ENCODE data around the gene PTP4A1.

The PTP4A1 gene

GRCh38 chr6:63537201-63537958 is 34.9 kb upstream of the PTP4A1 start:
- no peaks in the 10 kb centered on the region for H3K9me3 ChIP-seq (ENCODE audit: control insufficient read depth, insufficient read depth, low read length)
- H3K4me1 ChIP-seq (ENCODE audit: control insufficient read depth, insufficient read depth, low read length): no peaks in the 10 kb centered on the region
- H3K36me3 ChIP-seq (ENCODE audit: control insufficient read depth, insufficient read depth, low read length): no peaks in the 10 kb centered on the region
- no peak overlapping the region for H3K9ac ChIP-seq (ENCODE audit: low read depth, low read length)
- no peak overlapping the region for H3K4me3 ChIP-seq (ENCODE audit: low read depth, low read length)
- peaks cover 13% of the 10 kb centered on the region for H3K27me3 ChIP-seq (ENCODE audit: control insufficient read depth, insufficient read depth, low read length)

- Histone ChIP-seq H3K27me3 (ENCODE audit: control insufficient read depth, insufficient read depth, low read length) (peaks cover 13% of the 10 kb centered on the region), H3K9me3 (ENCODE audit: control insufficient read depth, insufficient read depth, low read length) (no peaks in the 10 kb centered on the region), H3K36me3 (ENCODE audit: control insufficient read depth, insufficient read depth, low read length) (no peaks in the 10 kb centered on the region), H3K9ac (ENCODE audit: low read depth, low read length) (no peak overlapping the region), H3K4me3 (ENCODE audit: low read depth, low read length) (no peak overlapping the region), H3K4me1 (ENCODE audit: control insufficient read depth, insufficient read depth, low read length) (no peaks in the 10 kb centered on the region)
These were observed 34.4 kb upstream of the PTP4A1 start for GRCh38 chr6:63537959-63538300.

- Histone ChIP-seq H3K4me1 (ENCODE audit: control insufficient read depth, insufficient read depth, low read length) (no peaks in the 10 kb centered on the region), H3K27me3 (ENCODE audit: control insufficient read depth, insufficient read depth, low read length) (peaks cover 13% of the 10 kb centered on the region), H3K4me3 (ENCODE audit: low read depth, low read length) (no peak overlapping the region)
These were observed 33.7 kb upstream of the PTP4A1 start for GRCh38 chr6:63538550-63538949.

GRCh38 chr6:63543001-63543400 is 29.3 kb upstream of the PTP4A1 start:
- Histone ChIP-seq H3K9me3 (ENCODE audit: control insufficient read depth, insufficient read depth, low read length) (no peaks in the 10 kb centered on the region), H3K36me3 (ENCODE audit: control insufficient read depth, insufficient read depth, low read length) (no peaks in the 10 kb centered on the region), H3K27me3 (ENCODE audit: control insufficient read depth, insufficient read depth, low read length) (peaks cover 11% of the 10 kb centered on the region), H3K4me1 (ENCODE audit: control insufficient read depth, insufficient read depth, low read length) (no peaks in the 10 kb centered on the region), H3K9ac (ENCODE audit: low read depth, low read length) (no peak overlapping the region), H3K4me3 (ENCODE audit: low read depth, low read length) (no peak overlapping the region)

More at GRCh38 chr6:63538550-63538949, 33.7 kb upstream of the PTP4A1 start:
- Histone ChIP-seq H3K9ac (ENCODE audit: low read depth, low read length) (no peak overlapping the region), H3K36me3 (ENCODE audit: control insufficient read depth, insufficient read depth, low read length) (no peaks in the 10 kb centered on the region), H3K9me3 (ENCODE audit: control insufficient read depth, insufficient read depth, low read length) (no peaks in the 10 kb centered on the region)

- no peaks in the 10 kb centered on the region for H3K36me3 ChIP-seq (ENCODE audit: control insufficient read depth, insufficient read depth, low read length)
- H3K4me3 ChIP-seq (ENCODE audit: low read depth, low read length): no peak overlapping the region
- no peaks in the 10 kb centered on the region for H3K4me1 ChIP-seq (ENCODE audit: control insufficient read depth, insufficient read depth, low read length)
- no peak overlapping the region for H3K9ac ChIP-seq (ENCODE audit: low read depth, low read length)
- H3K27me3 ChIP-seq (ENCODE audit: control insufficient read depth, insufficient read depth, low read length): peaks cover 7% of the 10 kb centered on the region
- H3K9me3 ChIP-seq (ENCODE audit: control insufficient read depth, insufficient read depth, low read length): no peaks in the 10 kb centered on the region
These were observed 28.3 kb upstream of the PTP4A1 start for GRCh38 chr6:63543982-63544381.

- no peak overlapping the region for H3K9ac ChIP-seq (ENCODE audit: low read depth, low read length)
- no peaks in the 10 kb centered on the region for H3K36me3 ChIP-seq (ENCODE audit: control insufficient read depth, insufficient read depth, low read length)
- no peaks in the 10 kb centered on the region for H3K27me3 ChIP-seq (ENCODE audit: control insufficient read depth, insufficient read depth, low read length)
- H3K4me1 ChIP-seq (ENCODE audit: control insufficient read depth, insufficient read depth, low read length): no peaks in the 10 kb centered on the region
- no peaks in the 10 kb centered on the region for H3K9me3 ChIP-seq (ENCODE audit: control insufficient read depth, insufficient read depth, low read length)
- H3K4me3 ChIP-seq (ENCODE audit: low read depth, low read length): no peak overlapping the region
These were observed 26.0 kb upstream of the PTP4A1 start for GRCh38 chr6:63546236-63546635.

- H3K9ac ChIP-seq (ENCODE audit: low read depth, low read length): no peak overlapping the region
- H3K9me3 ChIP-seq (ENCODE audit: control insufficient read depth, insufficient read depth, low read length): no peaks in the 10 kb centered on the region
- H3K36me3 ChIP-seq (ENCODE audit: control insufficient read depth, insufficient read depth, low read length): no peaks in the 10 kb centered on the region
- no peaks in the 10 kb centered on the region for H3K27me3 ChIP-seq (ENCODE audit: control insufficient read depth, insufficient read depth, low read length)
- H3K4me1 ChIP-seq (ENCODE audit: control insufficient read depth, insufficient read depth, low read length): no peaks in the 10 kb centered on the region
- no peak overlapping the region for H3K4me3 ChIP-seq (ENCODE audit: low read depth, low read length)
These were observed 25.6 kb upstream of the PTP4A1 start for GRCh38 chr6:63546697-63547096.

GRCh38 chr6:63549076-63549475 is 23.2 kb upstream of the PTP4A1 start:
- no peaks in the 10 kb centered on the region for H3K4me1 ChIP-seq (ENCODE audit: control insufficient read depth, insufficient read depth, low read length)
- H3K9me3 ChIP-seq (ENCODE audit: control insufficient read depth, insufficient read depth, low read length): no peaks in the 10 kb centered on the region
- no peaks in the 10 kb centered on the region for H3K27me3 ChIP-seq (ENCODE audit: control insufficient read depth, insufficient read depth, low read length)
- H3K9ac ChIP-seq (ENCODE audit: low read depth, low read length): no peak overlapping the region
- no peak overlapping the region for H3K4me3 ChIP-seq (ENCODE audit: low read depth, low read length)
- no peaks in the 10 kb centered on the region for H3K36me3 ChIP-seq (ENCODE audit: control insufficient read depth, insufficient read depth, low read length)

- H3K27me3 ChIP-seq (ENCODE audit: control insufficient read depth, insufficient read depth, low read length): no peaks in the 10 kb centered on the region
- H3K4me3 ChIP-seq (ENCODE audit: low read depth, low read length): no peak overlapping the region
- no peaks in the 10 kb centered on the region for H3K4me1 ChIP-seq (ENCODE audit: control insufficient read depth, insufficient read depth, low read length)
- H3K9ac ChIP-seq (ENCODE audit: low read depth, low read length): no peak overlapping the region
- no peaks in the 10 kb centered on the region for H3K36me3 ChIP-seq (ENCODE audit: control insufficient read depth, insufficient read depth, low read length)
- no peaks in the 10 kb centered on the region for H3K9me3 ChIP-seq (ENCODE audit: control insufficient read depth, insufficient read depth, low read length)
These were observed 19.1 kb upstream of the PTP4A1 start for GRCh38 chr6:63553208-63553607.

GRCh38 chr6:63553900-63554299 is 18.4 kb upstream of the PTP4A1 start:
- Histone ChIP-seq H3K4me1 (ENCODE audit: control insufficient read depth, insufficient read depth, low read length) (no peaks in the 10 kb centered on the region), H3K9ac (ENCODE audit: low read depth, low read length) (no peak overlapping the region)

GRCh38 chr6:63554782-63555181 is 17.5 kb upstream of the PTP4A1 start:
- Histone ChIP-seq H3K9me3 (ENCODE audit: control insufficient read depth, insufficient read depth, low read length) (no peaks in the 10 kb centered on the region), H3K27me3 (ENCODE audit: control insufficient read depth, insufficient read depth, low read length) (no peaks in the 10 kb centered on the region), H3K4me1 (ENCODE audit: control insufficient read depth, insufficient read depth, low read length) (no peaks in the 10 kb centered on the region), H3K4me3 (ENCODE audit: low read depth, low read length) (no peak overlapping the region), H3K36me3 (ENCODE audit: control insufficient read depth, insufficient read depth, low read length) (no peaks in the 10 kb centered on the region), H3K9ac (ENCODE audit: low read depth, low read length) (no peak overlapping the region)

More at GRCh38 chr6:63553900-63554299, 18.4 kb upstream of the PTP4A1 start:
- no peaks in the 10 kb centered on the region for H3K27me3 ChIP-seq (ENCODE audit: control insufficient read depth, insufficient read depth, low read length)
- no peak overlapping the region for H3K4me3 ChIP-seq (ENCODE audit: low read depth, low read length)
- H3K9me3 ChIP-seq (ENCODE audit: control insufficient read depth, insufficient read depth, low read length): no peaks in the 10 kb centered on the region
- H3K36me3 ChIP-seq (ENCODE audit: control insufficient read depth, insufficient read depth, low read length): no peaks in the 10 kb centered on the region

- H3K9me3 ChIP-seq (ENCODE audit: control insufficient read depth, insufficient read depth, low read length): no peaks in the 10 kb centered on the region
- no peak overlapping the region for H3K4me3 ChIP-seq (ENCODE audit: low read depth, low read length)
- H3K9ac ChIP-seq (ENCODE audit: low read depth, low read length): no peak overlapping the region
- H3K4me1 ChIP-seq (ENCODE audit: control insufficient read depth, insufficient read depth, low read length): no peaks in the 10 kb centered on the region
- no peaks in the 10 kb centered on the region for H3K27me3 ChIP-seq (ENCODE audit: control insufficient read depth, insufficient read depth, low read length)
- H3K36me3 ChIP-seq (ENCODE audit: control insufficient read depth, insufficient read depth, low read length): no peaks in the 10 kb centered on the region
These were observed 15.9 kb upstream of the PTP4A1 start for GRCh38 chr6:63556369-63556768.

Measured in iPS-15b (cell line).